Psoas muscle (tissue), 8 donors: ENCODE results near the gene HIPK3. TPM values are rescaled to one million over a fixed set of nuclear protein-coding genes. Genes with fewer than 3 reads are reported as not detected.
A peak's percentile ranks its signal among the peaks of the same experiment; 100 is the strongest.

Experiments
- ATAC-seq, 4 donors: fragments of 200-7000 bp; cut with Tn5 transposase; one replicate each; pipeline ENCODE4 v1.9.1; 2020; ENCODE audit warnings: moderate library complexity in 3 of 4, mild to moderate bottlenecking in 2 of 4
- DNase-seq, 2 donors: peaks; one replicate each; pipeline ENCODE4 v3.0.0-alpha.2; 2020
- H3K27ac ChIP-seq: fragments of 200-600 bp; one replicate; pipeline ENCODE4 v1.8.0; 2022
- H3K27me3 ChIP-seq, 3 donors: fragments of 200-600 bp in 1 of 3; one replicate each; pipeline versions ENCODE4 v1.6.1 to v1.8.0; 2013 to 2022; ENCODE audit warnings: low read length in 2 of 3, mild to moderate bottlenecking in 2 of 3, moderate library complexity in 1 of 3; ENCODE audit not compliant: insufficient read depth in 3 of 3
- H3K36me3 ChIP-seq, 2 donors: fragments of 200-600 bp in 1 of 2; one replicate each; pipeline versions ENCODE4 v1.6.1 to v1.8.0; 2013 to 2022; ENCODE audit warnings: low read depth in 1 of 2, mild to moderate bottlenecking in 1 of 2, moderate library complexity in 1 of 2; ENCODE audit not compliant: insufficient read depth in 1 of 2
- H3K4me1 ChIP-seq: fragments of 200-600 bp; one replicate; pipeline ENCODE4 v1.8.0; 2022
- H3K4me3 ChIP-seq: fragments of 200-600 bp; one replicate; pipeline ENCODE4 v1.8.0; 2022; ENCODE audit warnings: mild to moderate bottlenecking
- H3K9me3 ChIP-seq: fragments of 200-600 bp; one replicate; pipeline ENCODE4 v1.8.0; 2022
- CTCF ChIP-seq: fragments of 200-600 bp; IDR thresholded peaks from one replicate; pipeline ENCODE4 v1.8.0; 2022; ENCODE audit warnings: antibody characterized with exemption
- WGBS, 3 donors: extraction: QIAGEN DNeasy Blood & Tissue Kit; methylation state at CpG; one replicate each; pipeline versions ENCODE4 v1.1.6 to v1.1.7; 2013; 5-methylcytosine and 5-hydroxymethylcytosine counted together
- intact Hi-C, 2 donors: fragments of 100-400 bp; cut with DNase I; formaldehyde crosslinking; loops; one replicate each; pipeline versions ENCODE4 v1.11.0 to v1.14.2; 2022
- polyA plus RNA-seq, 3 donors: library from polyadenylated mRNA; stranded (reverse); fragments of 200-250 nt; gene quantifications; one replicate each; pipeline ENCODE4 v1.2.3, GENCODE V29; 2013
- total RNA-seq, 4 donors: library from RNA; stranded (reverse); fragmentation: NEBNext Ultra II Directional in 2 of 4; extraction: Animal tissue kit (Norgen Biotek cat#: 25700) in 2 of 4; gene quantifications; one replicate each; pipeline versions ENCODE4 v1.2.1 to v1.2.4, GENCODE V29; 2021 to 2023
- donor health status: healthy with polysubstance abuse.
- donor health status: DM: no; HTN: no; CAD: no; lungs with moderate emphysema.
- donor health status: Bipolar disorder and iron deficiency.
- donor health status: healthy.
- donor health status: DM: yes; HTN: yes; CAD: no.
- donor health status: DM: no; HTN: no; CAD: no.
- donor health status: DM: no; HTN: no; CAD: no.
- donor health status: DM: yes; HTN: yes; CAD: no.

The HIPK3 gene
- total and polyA plus RNA-seq, 7 donors = 7.8 to 155 (median 119) TPM

GRCh38 chr11:33323421-33323820 lies 66.2 kb downstream of the HIPK3 start:
- intact Hi-C loops = no loop called here

GRCh38 chr11:33324302-33324985 lies 67.3 kb downstream of the HIPK3 start:
- no peak overlapping the region for H3K4me3 ChIP-seq
- DNase-seq (no peak), ATAC-seq (peak in 3 of 4 donors; percentile 36 to 48 (median 40))
- intact Hi-C loops = no loop called here
- H3K36me3 ChIP-seq = no peaks in the 10 kb centered on the region
- H3K9me3 ChIP-seq = no peaks in the 10 kb centered on the region
- H3K27ac ChIP-seq = peak overlapping the region; percentile 51
- TF ChIP-seq CTCF = no peak
- 50 to 61% (median 55%) methylated on average over 4 of the region's 4 CpGs for WGBS, 3 donors
- H3K27me3 ChIP-seq = no peaks in the 10 kb centered on the region
- peaks cover 77% of the 10 kb centered on the region for H3K4me1 ChIP-seq

More at GRCh38 chr11:33323421-33323820, 66.2 kb downstream of the HIPK3 start:
- H3K36me3 ChIP-seq = no peaks in the 10 kb centered on the region
- TF ChIP-seq CTCF = peak; percentile 13
- H3K4me1 ChIP-seq = peaks cover 78% of the 10 kb centered on the region
- H3K4me3 ChIP-seq = no peak overlapping the region
- H3K27ac ChIP-seq = peak overlapping the region; percentile 31
- 78 to 91% (median 81%) methylated on average over 4 of the region's 4 CpGs for WGBS, 3 donors
- ATAC-seq (no peak), DNase-seq (no peak)
- H3K27me3 ChIP-seq = no peaks in the 10 kb centered on the region
- no peaks in the 10 kb centered on the region for H3K9me3 ChIP-seq

- no peak for DNase-seq
- no peak for TF ChIP-seq CTCF
- WGBS, 3 donors = 61 to 72% (median 65%) methylated on average over 5 of the region's 5 CpGs
- intact Hi-C loops = loop anchor here (5.0 kb wide), 1 partner anchor 68 kb away; the partner anchor contains the start of gene HIPK3 (in 2 of the 2)
- peak in 1 of 4 donors; percentile 39 for ATAC-seq
- Histone ChIP-seq H3K4me3 (no peak overlapping the region), H3K27me3 (no peaks in the 10 kb centered on the region), H3K4me1 (peaks cover 70% of the 10 kb centered on the region), H3K9me3 (no peaks in the 10 kb centered on the region), H3K27ac (peak overlapping the region; percentile 56), H3K36me3 (peaks cover 0 to 6% of the 10 kb centered on the region in 2 donors)
These were observed 68.3 kb downstream of the HIPK3 start for GRCh38 chr11:33325451-33325850.

- DNase-seq = no peak
- 8 to 19% (median 11%) methylated on average over 4 of the region's 4 CpGs for WGBS, 3 donors
- peak overlapping the region; percentile 23 for H3K27ac ChIP-seq
- intact Hi-C loops = loop anchor here (2.0 to 5.0 kb wide), 2 partner anchors 73 to 163 kb away; partner anchors contain the start of gene HIPK3 (in 2 of the 2)
- peak; percentile 70 to 84 (median 76) for ATAC-seq
- no peaks in the 10 kb centered on the region for H3K9me3 ChIP-seq
- peaks cover 0 to 9% of the 10 kb centered on the region in 2 donors for H3K36me3 ChIP-seq
- H3K4me1 ChIP-seq = peaks cover 79% of the 10 kb centered on the region
- TF ChIP-seq CTCF = peak; percentile 62
- no peaks in the 10 kb centered on the region for H3K27me3 ChIP-seq
- no peak overlapping the region for H3K4me3 ChIP-seq
These were observed 72.6 kb downstream of the HIPK3 start for GRCh38 chr11:33329705-33330329.
